IPS DF 6.9 (cell line): ENCODE results near the gene TAS2R60.
"Not testable (repeated sequence)": the region's sequence is repeated elsewhere in the genome, so short reads cannot be mapped to it uniquely, and the experiment has no call there.

Experiments used
- DNase-seq: peaks from one replicate; pipeline ENCODE4 v3.0.0-alpha.2; 2013; ENCODE audit warnings: low read depth, low spot score
- H3K27ac ChIP-seq: one replicate; pipeline ENCODE4 v1.5.1; 2013; ENCODE audit warnings: low read length, control low read depth
- H3K27me3 ChIP-seq: 2 replicates; pipeline ENCODE4 v1.6.1; 2013; ENCODE audit warnings: mild to moderate bottlenecking, low read length; ENCODE audit not compliant: control insufficient read depth, insufficient read depth
- H3K36me3 ChIP-seq: 2 replicates; pipeline ENCODE4 v1.6.1; 2013; ENCODE audit warnings: low read length; ENCODE audit not compliant: control insufficient read depth, insufficient read depth
- H3K4me1 ChIP-seq: 2 replicates; pipeline ENCODE4 v1.6.1; 2013; ENCODE audit warnings: low read length; ENCODE audit not compliant: control insufficient read depth, insufficient read depth
- H3K4me3 ChIP-seq: 2 replicates; pipeline ENCODE4 v1.5.1; 2013; ENCODE audit warnings: mild to moderate bottlenecking, low read length
- H3K9me3 ChIP-seq: 2 replicates; pipeline ENCODE4 v1.6.1; 2013; ENCODE audit warnings: low read length, inconsistent platforms; ENCODE audit not compliant: control insufficient read depth, insufficient read depth
- WGBS: extraction: QIAGEN DNeasy Blood & Tissue Kit; methylation state at CpG from one replicate; pipeline ENCODE4 v1.1.7; 2013; ENCODE audit warnings: mixed read lengths, missing lambda C conversion rate; ENCODE audit not compliant: insufficient read length, insufficient coverage; 5-methylcytosine and 5-hydroxymethylcytosine counted together

TAS2R60 gene

DNA sequence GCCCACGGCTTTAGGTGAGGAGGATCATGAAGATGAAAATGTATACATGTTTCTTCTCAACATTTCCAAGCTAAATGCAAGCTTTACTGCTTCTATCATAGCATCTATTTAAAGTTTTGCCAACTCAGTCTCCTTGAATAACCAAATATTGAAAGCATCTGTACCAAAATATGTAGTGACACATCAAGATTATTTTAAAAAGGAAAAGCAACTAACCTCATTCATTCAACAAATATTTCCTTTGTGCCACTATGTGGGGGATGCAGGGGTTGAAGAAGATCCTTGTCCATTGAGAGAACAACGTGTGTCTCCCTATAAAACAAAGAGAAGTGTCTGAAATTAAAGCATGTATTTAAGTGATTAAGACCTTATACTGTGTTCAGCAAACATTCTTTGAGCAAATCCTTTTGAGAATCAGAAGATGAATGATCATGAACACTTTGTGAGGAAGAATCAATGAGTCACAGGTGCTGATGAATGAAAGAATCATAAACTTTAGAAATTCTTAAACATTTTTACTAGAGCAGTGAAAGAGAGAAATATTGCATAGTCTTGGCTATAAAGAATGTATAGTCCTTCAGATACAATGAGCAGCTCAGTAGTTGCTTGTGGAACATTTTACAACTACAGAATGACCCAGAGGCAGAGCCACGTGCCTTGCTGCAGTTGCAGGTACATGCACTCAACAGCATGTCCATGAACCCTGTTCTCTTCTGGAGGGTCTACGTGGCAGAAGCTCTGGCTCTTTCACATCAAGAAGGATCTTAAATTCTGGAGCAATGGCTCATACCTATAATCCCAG, 13.9 kb downstream of the TAS2R60 start:
- H3K9me3 ChIP-seq = peaks cover 1% of the 10 kb centered on the region; the same call in 1 of the 2 replicates
- H3K27ac ChIP-seq = no peak overlapping the region
- no CpG with 5 or more reads among the region's 4 CpGs for WGBS
- no peaks in the 10 kb centered on the region for H3K36me3 ChIP-seq
- no peaks in the 10 kb centered on the region for H3K4me1 ChIP-seq
- no peak overlapping the region for H3K4me3 ChIP-seq
- H3K27me3 ChIP-seq = no peaks in the 10 kb centered on the region
- no peak for DNase-seq

DNA sequence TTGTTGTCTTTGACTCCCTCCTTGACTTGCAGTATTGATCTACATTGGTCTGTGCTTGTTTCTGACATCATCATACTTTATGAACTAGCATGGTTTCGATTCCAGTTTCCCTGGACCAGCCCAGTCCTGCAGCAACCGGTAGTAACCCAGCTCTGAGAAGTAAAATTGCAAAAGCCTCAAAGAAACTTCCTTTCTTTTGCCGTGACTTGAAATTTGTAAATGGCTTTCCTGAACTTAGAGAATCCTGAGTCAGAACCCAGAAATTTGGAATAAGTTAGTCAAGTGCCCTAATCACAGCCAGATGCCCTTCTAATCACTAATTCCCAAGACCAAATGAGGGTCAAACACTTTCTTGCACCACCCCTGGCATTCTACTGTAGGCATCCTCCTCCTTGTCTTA, 15.0 kb downstream of the TAS2R60 start:
- DNase-seq = no peak
- no peaks in the 10 kb centered on the region for H3K36me3 ChIP-seq
- no CpG with 5 or more reads among the region's 3 CpGs for WGBS
- no peak overlapping the region for H3K27ac ChIP-seq
- H3K4me1 ChIP-seq = no peaks in the 10 kb centered on the region
- H3K4me3 ChIP-seq = no peak overlapping the region
- peaks cover 1% of the 10 kb centered on the region; the same call in 1 of the 2 replicates for H3K9me3 ChIP-seq
- no peaks in the 10 kb centered on the region for H3K27me3 ChIP-seq

DNA sequence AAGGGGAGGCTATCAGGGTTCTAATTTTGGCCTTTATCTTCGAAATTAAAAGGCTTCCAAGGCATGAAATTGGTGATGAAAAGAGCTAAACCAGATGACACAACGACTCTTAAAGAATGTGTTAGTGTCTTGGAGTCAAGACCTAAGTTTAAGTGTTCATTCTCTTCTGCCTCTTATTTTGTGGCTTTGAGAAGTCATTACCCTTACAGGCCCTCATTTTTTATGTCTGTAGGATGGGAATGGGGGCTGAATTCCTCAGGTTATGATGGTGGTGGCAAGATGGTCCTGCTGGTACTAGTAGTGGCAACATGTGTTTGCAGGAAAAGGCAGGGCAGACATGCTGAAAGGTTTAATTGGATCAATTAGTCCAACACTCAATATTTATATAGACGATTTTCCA, 15.4 kb downstream of the TAS2R60 start:
- Histone ChIP-seq H3K27me3 (no peaks in the 10 kb centered on the region), H3K36me3 (no peaks in the 10 kb centered on the region), H3K4me3 (no peak overlapping the region), H3K4me1 (no peaks in the 10 kb centered on the region), H3K27ac (no peak overlapping the region), H3K9me3 (peaks cover 1% of the 10 kb centered on the region; the same call in 1 of the 2 replicates)
- DNase-seq = no peak
- no CpG with 5 or more reads among the region's 3 CpGs for WGBS

DNA sequence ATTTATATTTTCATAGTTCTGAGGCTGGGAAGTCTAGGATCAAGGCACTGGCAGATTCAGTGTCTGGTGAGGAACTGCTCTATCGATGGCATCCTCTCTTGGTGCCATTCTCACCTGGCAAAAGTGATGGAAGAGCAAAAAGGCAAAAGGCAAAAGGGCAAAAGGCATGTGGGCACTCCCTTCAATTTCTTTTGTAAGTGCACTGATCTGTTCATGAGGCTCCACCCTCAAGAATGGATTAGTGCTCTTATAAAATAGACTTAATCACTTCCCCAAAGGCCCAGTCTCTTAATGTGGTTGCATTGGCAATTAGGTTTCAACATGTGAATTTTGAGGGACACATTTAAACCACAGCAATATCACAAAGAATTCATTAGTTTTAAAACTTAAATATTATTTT, 16.1 kb downstream of the TAS2R60 start:
- Histone ChIP-seq H3K4me1 (no peaks in the 10 kb centered on the region), H3K4me3 (no peak overlapping the region), H3K36me3 (no peaks in the 10 kb centered on the region), H3K27me3 (no peaks in the 10 kb centered on the region), H3K27ac (no peak overlapping the region), H3K9me3 (peaks cover 1% of the 10 kb centered on the region; the same call in 1 of the 2 replicates)
- WGBS = no CpG with 5 or more reads among the region's 1 CpG
- DNase-seq = no peak

DNA sequence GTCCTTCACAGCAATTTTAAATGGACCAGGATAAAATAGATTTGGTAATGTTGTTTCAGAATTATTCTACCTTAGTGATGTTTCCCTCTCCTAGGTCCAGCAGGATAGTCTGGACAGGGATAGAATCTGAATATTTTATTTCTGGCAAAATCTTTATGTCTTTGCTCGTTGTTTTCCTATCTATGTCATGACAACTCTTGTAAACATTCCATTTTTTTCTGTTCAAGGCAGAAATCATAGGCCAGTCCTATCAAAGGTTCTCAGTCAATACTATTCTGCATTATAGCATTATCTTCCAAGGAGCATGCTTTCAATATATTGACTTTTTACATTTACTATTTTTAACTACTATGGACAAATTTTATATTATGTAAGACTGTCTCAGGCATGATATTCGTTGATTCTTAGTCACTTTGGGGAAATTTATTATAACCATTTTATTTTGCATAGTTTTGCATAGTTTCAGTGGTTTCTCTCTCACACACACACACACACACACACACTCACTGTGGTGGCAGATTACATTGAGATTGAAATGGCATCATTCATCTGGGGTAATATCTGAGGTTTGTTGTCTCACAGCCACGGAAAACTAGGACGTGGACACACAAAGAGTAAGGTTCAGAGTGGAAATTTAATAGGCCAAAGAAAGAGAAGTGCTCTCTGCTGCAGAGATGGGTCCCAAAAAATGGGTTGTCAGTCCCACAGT, 17.2 kb downstream of the TAS2R60 start:
- no peaks in the 10 kb centered on the region for H3K27me3 ChIP-seq
- H3K4me1 ChIP-seq = no peaks in the 10 kb centered on the region
- no peaks in the 10 kb centered on the region for H3K36me3 ChIP-seq
- peaks cover 1% of the 10 kb centered on the region; the same call in 1 of the 2 replicates for H3K9me3 ChIP-seq
- no peak overlapping the region for H3K27ac ChIP-seq
- WGBS = no CpG with 5 or more reads among the region's 4 CpGs
- no peak overlapping the region for H3K4me3 ChIP-seq
- no peak for DNase-seq

DNA sequence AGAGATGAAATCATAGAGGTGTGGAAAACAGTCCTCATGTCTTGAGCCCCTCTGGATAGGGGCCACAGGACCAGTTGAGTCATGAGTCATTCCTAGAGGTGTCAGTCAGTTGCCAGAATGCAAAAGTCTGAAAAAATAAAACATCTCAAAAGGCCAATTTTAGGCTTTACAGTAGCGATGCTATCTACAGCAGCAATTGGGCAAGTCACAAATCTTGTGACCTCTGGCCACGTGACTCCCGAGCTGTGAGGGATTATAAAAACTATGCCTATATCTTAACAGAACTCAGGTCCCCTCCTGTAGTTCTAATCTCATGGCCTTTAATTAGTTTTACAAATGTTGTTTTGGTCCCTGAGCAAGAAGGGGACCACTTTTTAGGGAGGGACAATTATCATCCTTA, 18.8 kb downstream of the TAS2R60 start:
- no peak for DNase-seq
- Histone ChIP-seq H3K4me3 (no peak overlapping the region), H3K27me3 (no peaks in the 10 kb centered on the region), H3K4me1 (no peaks in the 10 kb centered on the region), H3K36me3 (no peaks in the 10 kb centered on the region), H3K27ac (no peak overlapping the region), H3K9me3 (peaks cover 1% of the 10 kb centered on the region; the same call in 1 of the 2 replicates)
- WGBS = no CpG with 5 or more reads among the region's 3 CpGs

DNA sequence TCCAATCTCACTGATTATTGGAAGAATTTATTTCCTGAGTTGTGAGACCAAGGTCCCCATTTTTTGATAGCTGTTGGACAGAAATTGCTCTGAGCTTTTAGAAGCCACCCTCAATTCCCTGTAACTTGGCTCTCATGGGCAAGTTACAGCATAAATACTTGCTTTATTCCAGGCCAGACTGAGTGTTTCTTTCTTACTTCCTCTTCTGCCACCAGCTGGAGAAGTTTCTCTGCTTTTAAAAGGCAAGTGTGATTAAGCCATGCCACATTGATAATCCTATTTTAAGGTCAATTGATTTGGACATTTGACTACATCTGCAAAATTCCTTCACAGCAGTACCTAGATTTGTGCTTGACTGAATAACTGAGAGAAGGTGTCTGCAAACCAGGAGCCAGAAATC, 20.3 kb downstream of the TAS2R60 start:
- Histone ChIP-seq H3K27me3 (no peaks in the 10 kb centered on the region), H3K27ac (no peak overlapping the region), H3K4me3 (no peak overlapping the region), H3K36me3 (no peaks in the 10 kb centered on the region), H3K9me3 (peaks cover 1% of the 10 kb centered on the region; the same call in 1 of the 2 replicates), H3K4me1 (no peaks in the 10 kb centered on the region)
- no peak for DNase-seq

DNA sequence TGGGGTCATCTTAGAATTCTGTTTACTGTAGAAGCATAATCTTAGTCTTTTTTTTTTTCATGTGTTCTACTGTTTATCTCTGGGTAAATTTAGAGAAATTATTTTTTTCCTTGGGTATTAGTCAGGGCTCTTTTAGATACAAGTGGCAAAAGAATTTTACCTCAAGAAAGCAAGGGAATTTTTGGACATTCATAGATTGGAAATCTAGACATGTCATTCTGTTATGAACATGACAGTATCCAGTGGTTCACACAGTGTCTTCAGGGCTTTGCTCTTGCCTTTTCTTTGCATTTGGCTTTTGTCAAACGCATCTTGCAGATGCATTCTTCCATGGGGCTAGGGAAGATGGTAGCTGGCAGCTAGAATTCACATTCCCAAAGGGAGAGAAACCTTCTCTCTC, 20.7 kb downstream of the TAS2R60 start:
- no CpG with 5 or more reads among the region's 1 CpG for WGBS
- H3K9me3 ChIP-seq = peaks cover 1% of the 10 kb centered on the region; the same call in 1 of the 2 replicates
- H3K4me1 ChIP-seq = no peaks in the 10 kb centered on the region
- H3K36me3 ChIP-seq = no peaks in the 10 kb centered on the region
- no peak overlapping the region for H3K4me3 ChIP-seq
- no peak for DNase-seq
- no peak overlapping the region for H3K27ac ChIP-seq
- no peaks in the 10 kb centered on the region for H3K27me3 ChIP-seq

DNA sequence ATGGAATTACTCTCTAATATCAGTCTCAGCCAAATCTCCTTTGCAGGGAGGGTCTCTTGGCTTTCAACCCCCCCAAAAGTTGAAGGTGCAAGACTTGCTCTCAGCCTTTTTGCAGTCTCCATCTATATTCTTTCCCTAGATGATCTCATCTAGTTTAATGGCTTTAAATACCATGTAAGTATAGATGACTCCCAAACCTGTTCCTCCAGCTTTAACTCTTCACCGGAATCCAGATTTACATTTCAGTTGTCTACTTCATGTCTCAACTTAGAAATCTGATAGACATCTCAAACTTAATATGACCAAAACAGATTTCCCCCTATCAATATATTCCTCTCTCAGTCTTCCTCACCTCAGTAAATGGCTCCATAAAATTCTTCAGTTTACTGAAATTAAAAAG, 24.5 kb downstream of the TAS2R60 start:
- Histone ChIP-seq H3K4me3 (no peak overlapping the region), H3K9me3 (no peaks in the 10 kb centered on the region), H3K27me3 (no peaks in the 10 kb centered on the region), H3K4me1 (no peaks in the 10 kb centered on the region), H3K27ac (no peak overlapping the region), H3K36me3 (no peaks in the 10 kb centered on the region)
- no CpG with 5 or more reads among the region's 1 CpG for WGBS
- no peak for DNase-seq

DNA sequence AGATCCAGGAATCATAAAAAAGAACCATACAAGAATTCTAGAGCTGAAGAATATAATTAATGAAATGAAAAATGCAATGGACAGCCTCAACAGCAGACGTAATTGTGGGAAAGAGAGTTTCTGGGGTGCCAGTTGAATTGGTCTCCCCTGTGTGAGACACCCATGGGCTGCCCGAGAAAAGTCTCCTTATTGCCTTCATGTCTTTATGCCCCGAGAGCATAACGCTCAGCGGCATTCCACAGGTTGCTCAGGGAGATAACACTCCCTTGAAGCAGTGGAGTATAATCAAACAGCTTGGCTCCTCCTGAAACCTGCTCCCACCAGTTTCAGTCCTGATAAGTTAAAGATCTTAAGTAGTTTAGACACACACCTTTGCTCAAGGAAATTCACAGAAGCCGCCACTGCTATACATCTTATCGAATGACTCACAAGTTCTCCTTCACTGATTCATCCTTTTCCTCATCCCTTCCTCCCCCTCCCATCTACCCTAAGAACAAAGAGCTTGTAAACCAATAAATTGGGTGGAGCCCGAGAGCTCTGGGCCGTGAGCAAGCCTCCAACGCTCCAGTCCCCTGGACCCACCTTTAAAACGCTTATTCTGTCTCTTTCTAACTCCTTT, 28.9 kb downstream of the TAS2R60 start:
- not testable (repeated sequence) for H3K9me3 ChIP-seq, H3K4me3 ChIP-seq, DNase-seq, H3K27me3 ChIP-seq, H3K27ac ChIP-seq, H3K36me3 ChIP-seq, H3K4me1 ChIP-seq
- no CpG with 5 or more reads among the region's 11 CpGs for WGBS
